ENCODE data around the gene ENAH.

DNA sequence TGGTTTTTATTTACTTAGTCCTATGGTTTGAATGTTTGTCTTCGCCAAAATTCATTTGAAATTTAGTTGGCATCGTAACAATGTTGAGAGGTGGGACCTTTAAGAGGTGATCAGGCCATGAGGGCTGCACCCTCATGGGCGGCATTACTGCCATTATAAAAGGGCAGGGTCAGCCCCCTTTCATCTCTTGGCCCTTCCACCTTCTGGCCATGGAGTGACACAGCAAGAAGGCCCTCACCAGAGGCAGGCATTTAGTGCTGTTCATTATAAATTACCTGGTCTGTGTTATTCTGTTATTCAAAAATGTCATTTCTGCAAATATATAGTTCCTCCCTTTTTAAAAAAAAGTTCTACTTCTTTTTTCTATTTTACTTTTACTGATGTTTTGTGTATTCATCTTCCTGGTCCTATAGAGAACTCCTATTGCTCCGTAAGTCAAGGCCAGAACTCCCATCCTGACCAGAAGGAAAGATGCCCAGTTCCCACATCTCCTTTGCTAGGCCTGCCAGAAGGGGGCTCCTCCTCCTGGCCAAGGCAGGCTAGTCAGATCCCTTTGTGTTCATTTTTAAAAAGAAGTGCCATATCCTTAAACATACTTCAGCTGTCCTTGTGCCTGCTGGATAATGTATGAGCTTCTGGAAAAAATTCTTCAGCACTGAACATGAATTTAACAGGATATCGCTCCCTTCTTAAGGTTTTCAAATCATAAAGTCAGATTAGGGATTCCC is 215.0 kb downstream of the ENAH start:
- TF ChIP-seq, protein P1, sequence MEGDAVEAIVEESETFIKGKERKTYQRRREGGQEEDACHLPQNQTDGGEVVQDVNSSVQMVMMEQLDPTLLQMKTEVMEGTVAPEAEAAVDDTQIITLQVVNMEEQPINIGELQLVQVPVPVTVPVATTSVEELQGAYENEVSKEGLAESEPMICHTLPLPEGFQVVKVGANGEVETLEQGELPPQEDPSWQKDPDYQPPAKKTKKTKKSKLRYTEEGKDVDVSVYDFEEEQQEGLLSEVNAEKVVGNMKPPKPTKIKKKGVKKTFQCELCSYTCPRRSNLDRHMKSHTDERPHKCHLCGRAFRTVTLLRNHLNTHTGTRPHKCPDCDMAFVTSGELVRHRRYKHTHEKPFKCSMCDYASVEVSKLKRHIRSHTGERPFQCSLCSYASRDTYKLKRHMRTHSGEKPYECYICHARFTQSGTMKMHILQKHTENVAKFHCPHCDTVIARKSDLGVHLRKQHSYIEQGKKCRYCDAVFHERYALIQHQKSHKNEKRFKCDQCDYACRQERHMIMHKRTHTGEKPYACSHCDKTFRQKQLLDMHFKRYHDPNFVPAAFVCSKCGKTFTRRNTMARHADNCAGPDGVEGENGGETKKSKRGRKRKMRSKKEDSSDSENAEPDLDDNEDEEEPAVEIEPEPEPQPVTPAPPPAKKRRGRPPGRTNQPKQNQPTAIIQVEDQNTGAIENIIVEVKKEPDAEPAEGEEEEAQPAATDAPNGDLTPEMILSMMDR (conservative IDR thresholded peaks at IDR 0.05; ENCODE audit: low read depth in 2 of 2) = peak; percentile 56 to 77
- no peak for TF ChIP-seq EZH2phosphoT487 (IDR thresholded peaks at IDR 0.05; ENCODE audit: unreplicated experiment)
